Activated CD4-positive, CD25-positive, alpha-beta regulatory T cell treated with anti-CD3 and anti-CD28 coated beads, Interleukin-2, amount 50 U/mL, for 72 hours (primary cell): ENCODE results near the gene RAC3.

Source experiments
- DNase-seq: peaks from one replicate; pipeline ENCODE4 v3.0.0; 2021

RAC3 gene

GRCh38 chr17:81999976-82000802, 31.3 kb upstream of the RAC3 start:
- DNase-seq: no peak

GRCh38 chr17:82000803-82001570, 30.5 kb upstream of the RAC3 start:
- no peak for DNase-seq

- DNase-seq: no peak
These were observed 29.9 kb upstream of the RAC3 start for GRCh38 chr17:82001571-82002056.

- no peak for DNase-seq
These were observed 27.8 kb upstream of the RAC3 start for GRCh38 chr17:82003411-82004381.

GRCh38 chr17:82004517-82005455, 26.7 kb upstream of the RAC3 start:
- DNase-seq: no peak

GRCh38 chr17:82005701-82006348, 25.7 kb upstream of the RAC3 start:
- DNase-seq: no peak

GRCh38 chr17:82006468-82007227, 24.8 kb upstream of the RAC3 start:
- no peak for DNase-seq

- no peak for DNase-seq
These were observed 24.3 kb upstream of the RAC3 start for GRCh38 chr17:82007228-82007494.

GRCh38 chr17:82007495-82008257, 23.8 kb upstream of the RAC3 start:
- DNase-seq: no peak

GRCh38 chr17:82008258-82008940, 23.1 kb upstream of the RAC3 start:
- DNase-seq: no peak

GRCh38 chr17:82008941-82009405, 22.5 kb upstream of the RAC3 start:
- DNase-seq: no peak

- no peak for DNase-seq
These were observed 22.1 kb upstream of the RAC3 start for GRCh38 chr17:82009413-82009812.

GRCh38 chr17:82010575-82011525, 20.6 kb upstream of the RAC3 start:
- no peak for DNase-seq

- no peak for DNase-seq
These were observed 19.8 kb upstream of the RAC3 start for GRCh38 chr17:82011617-82012187.

GRCh38 chr17:82012261-82012639, 19.2 kb upstream of the RAC3 start:
- no peak for DNase-seq

GRCh38 chr17:82012640-82013295, 18.7 kb upstream of the RAC3 start:
- no peak for DNase-seq

- no peak for DNase-seq
These were observed 18.1 kb upstream of the RAC3 start for GRCh38 chr17:82013341-82013740.
